C4-2B (cell line): Measurements from ENCODE around the gene DEK.
"Not testable (repeated sequence)": the region's sequence is repeated elsewhere in the genome, so short reads cannot be mapped to it uniquely, and the experiment has no call there.

ENCODE experiments used
- ZFX ChIP-seq: fragments of 450-650 bp; IDR thresholded peaks from 2 replicates; pipeline ENCODE4 v1.6.1; 2017
- TF ChIP-seq, protein P1 (sequence below): fragments of 450-650 bp; conservative IDR thresholded peaks from 2 replicates; pipeline ENCODE4 v1.5.1; 2017; ENCODE audit warnings: mild to moderate bottlenecking

DNA sequence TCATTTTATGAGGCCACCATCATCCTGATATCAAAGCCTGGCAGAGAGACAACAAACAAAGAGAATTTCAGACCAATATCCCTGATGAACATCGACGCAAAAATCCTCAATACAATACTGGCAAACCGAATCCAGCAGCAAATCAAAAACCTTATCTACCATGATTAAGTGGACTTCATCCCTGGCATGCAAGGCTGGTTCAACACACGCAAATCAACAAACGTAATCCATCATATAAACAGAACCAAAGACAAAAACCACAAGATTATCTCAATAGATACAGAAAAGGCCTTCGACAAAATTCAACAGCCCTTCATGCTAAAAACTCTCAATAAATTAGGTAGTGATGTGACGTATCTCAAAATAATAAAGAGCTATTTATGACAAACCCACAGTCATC lies 32.5 kb downstream of the DEK start:
- TF ChIP-seq, protein P1, sequence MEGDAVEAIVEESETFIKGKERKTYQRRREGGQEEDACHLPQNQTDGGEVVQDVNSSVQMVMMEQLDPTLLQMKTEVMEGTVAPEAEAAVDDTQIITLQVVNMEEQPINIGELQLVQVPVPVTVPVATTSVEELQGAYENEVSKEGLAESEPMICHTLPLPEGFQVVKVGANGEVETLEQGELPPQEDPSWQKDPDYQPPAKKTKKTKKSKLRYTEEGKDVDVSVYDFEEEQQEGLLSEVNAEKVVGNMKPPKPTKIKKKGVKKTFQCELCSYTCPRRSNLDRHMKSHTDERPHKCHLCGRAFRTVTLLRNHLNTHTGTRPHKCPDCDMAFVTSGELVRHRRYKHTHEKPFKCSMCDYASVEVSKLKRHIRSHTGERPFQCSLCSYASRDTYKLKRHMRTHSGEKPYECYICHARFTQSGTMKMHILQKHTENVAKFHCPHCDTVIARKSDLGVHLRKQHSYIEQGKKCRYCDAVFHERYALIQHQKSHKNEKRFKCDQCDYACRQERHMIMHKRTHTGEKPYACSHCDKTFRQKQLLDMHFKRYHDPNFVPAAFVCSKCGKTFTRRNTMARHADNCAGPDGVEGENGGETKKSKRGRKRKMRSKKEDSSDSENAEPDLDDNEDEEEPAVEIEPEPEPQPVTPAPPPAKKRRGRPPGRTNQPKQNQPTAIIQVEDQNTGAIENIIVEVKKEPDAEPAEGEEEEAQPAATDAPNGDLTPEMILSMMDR, result not testable (repeated sequence)
- TF ChIP-seq ZFX, result not testable (repeated sequence)
